SK-N-SH (cell line): ENCODE measurements around the gene RAP1B. TPM values are rescaled to one million over a fixed set of nuclear protein-coding genes. Genes with fewer than 3 reads are reported as not detected.

ENCODE experiments used
- CTCF ChIA-PET: fragments of 300-600, 350-600 bp; formaldehyde crosslinking; extraction: SDS; loops from one replicate; lab custom pipeline; 2021; lab: Yijun Ruan, JAX
- POLR2A ChIA-PET: fragments of 350-600 bp; sonication (Branson Sonifier 250); formaldehyde crosslinking; extraction: SDS; loops from one replicate; lab custom pipeline; 2020; ENCODE audit warnings: antibody characterized with exemption, inconsistent platforms; lab: Yijun Ruan, JAX
- DNase-seq: peaks from one replicate; pipeline ENCODE4 v3.0.0; 2012
- H2AFZ ChIP-seq: fragments of 200-600 bp; sonication (generic); 2 replicates; pipeline ENCODE4 v1.8.1; 2016; ENCODE audit warnings: antibody characterized with exemption, mild to moderate bottlenecking, low read depth
- H3F3A ChIP-seq: fragments of 200-600 bp; sonication (generic); replicated peaks from 2 replicates; pipeline ENCODE3; 2016; ENCODE audit warnings: antibody characterized with exemption, mild to moderate bottlenecking; ENCODE audit not compliant: insufficient read depth
- H3K27ac ChIP-seq, 2 experiments: fragments of 200-500 bp in 1 of 2; fragments of 200-600 bp in 1 of 2; sonication (Bioruptor generic) in 1 of 2; sonication (generic), shearing (Covaris generic) in 1 of 2; 2 replicates each; pipeline versions ENCODE4 v1.5.1 to v1.6.1; 2014 to 2016; ENCODE audit warnings: low read depth in 2 of 2, inconsistent platforms in 1 of 2, low read length in 1 of 2, mild to moderate bottlenecking in 1 of 2, mixed read lengths in 1 of 2
- H3K27me3 ChIP-seq: fragments of 200-600 bp; sonication (generic), shearing (Covaris generic); 2 replicates; pipeline ENCODE4 v1.6.1; 2016; ENCODE audit warnings: mixed run types; ENCODE audit not compliant: insufficient read depth
- H3K36me3 ChIP-seq, 2 experiments: fragments of 200-500 bp in 1 of 2; fragments of 200-600 bp in 1 of 2; sonication (Bioruptor generic) in 1 of 2; sonication (generic) in 1 of 2; replicated peaks in 1 of 2; 2 replicates each; pipeline versions ENCODE3 to v1.5.1; 2014 to 2016; ENCODE audit warnings: low read length in 1 of 2, mild to moderate bottlenecking in 1 of 2; ENCODE audit not compliant: insufficient read depth in 2 of 2, control insufficient read depth in 1 of 2
- H3K4me1 ChIP-seq, 2 experiments: fragments of 200-500 bp in 1 of 2; fragments of 200-600 bp in 1 of 2; sonication (Bioruptor generic) in 1 of 2; sonication (generic), shearing (Covaris generic) in 1 of 2; 2 replicates each; pipeline versions ENCODE4 v1.5.1 to v1.6.1; 2014 to 2016; ENCODE audit warnings: low read depth in 1 of 2, low read length in 1 of 2, mixed run types in 1 of 2; ENCODE audit not compliant: insufficient read depth in 2 of 2, control insufficient read depth in 1 of 2
- H3K4me2 ChIP-seq: fragments of 200-600 bp; sonication (generic), shearing (Covaris generic); 2 replicates; pipeline ENCODE4 v1.6.1; 2017; ENCODE audit warnings: mixed run types
- H3K4me3 ChIP-seq, 2 experiments: fragments of 200-500 bp in 1 of 2; fragments of 200-600 bp in 1 of 2; sonication (Bioruptor generic) in 1 of 2; sonication (generic), shearing (Covaris generic) in 1 of 2; 2 replicates each; pipeline versions ENCODE4 v1.5.1 to v1.8.1; 2014 to 2016; ENCODE audit warnings: low read depth in 2 of 2, inconsistent platforms in 1 of 2, low read length in 1 of 2, mild to moderate bottlenecking in 1 of 2, mixed read lengths in 1 of 2, moderate library complexity in 1 of 2
- H3K79me2 ChIP-seq: fragments of 200-600 bp; sonication (generic); 2 replicates; pipeline ENCODE4 v1.8.1; 2017; ENCODE audit warnings: mild to moderate bottlenecking; ENCODE audit not compliant: insufficient read depth
- H3K9ac ChIP-seq: fragments of 200-600 bp; sonication (generic); 2 replicates; pipeline ENCODE4 v1.6.1; 2017; ENCODE audit warnings: mixed run types
- H3K9me2 ChIP-seq: fragments of 200-600 bp; sonication (generic); 2 replicates; pipeline ENCODE4 v1.6.1; 2017; ENCODE audit warnings: mixed run types
- H3K9me3 ChIP-seq: fragments of 200-600 bp; sonication (generic); 2 replicates; pipeline ENCODE4 v1.6.1; 2017; ENCODE audit warnings: mixed run types, mild to moderate bottlenecking, moderate library complexity
- H4K20me1 ChIP-seq: fragments of 200-600 bp; sonication (generic); 2 replicates; pipeline ENCODE4 v1.6.1; 2017; ENCODE audit warnings: mild to moderate bottlenecking, mixed run types; ENCODE audit not compliant: insufficient read depth
- EP300 ChIP-seq, 2 experiments: IDR thresholded peaks; 2 replicates each; pipeline versions ENCODE4 v1.4.0 to v1.6.1; 2012; ENCODE audit warnings: borderline replicate concordance in 1 of 2, low read depth in 1 of 2, low read length in 1 of 2
- FOSL2 ChIP-seq: IDR thresholded peaks from 2 replicates; pipeline ENCODE4 v1.4.0; 2012; ENCODE audit warnings: low read depth, mild to moderate bottlenecking, moderate library complexity, borderline replicate concordance
- GABPA ChIP-seq: IDR thresholded peaks from 2 replicates; pipeline ENCODE4 v1.4.0; 2012; ENCODE audit warnings: low read depth, mild to moderate bottlenecking
- GATA2 ChIP-seq: sonication (generic); formaldehyde crosslinking; IDR thresholded peaks from 2 replicates; pipeline ENCODE4 v1.5.0; 2020; ENCODE audit warnings: mild to moderate bottlenecking, missing genetic modification reagents
- MAX ChIP-seq: IDR thresholded peaks from 2 replicates; pipeline ENCODE4 v1.4.0; 2012; ENCODE audit warnings: low read depth
- MEF2A ChIP-seq: IDR thresholded peaks from 2 replicates; pipeline ENCODE4 v1.4.0; 2012; ENCODE audit warnings: low read depth, borderline replicate concordance
- MXI1 ChIP-seq: IDR thresholded peaks from 2 replicates; pipeline ENCODE4 v1.6.1; 2012; ENCODE audit warnings: mild to moderate bottlenecking, low read depth, low read length, improper control_type of control experiment
- PBX3 ChIP-seq: IDR thresholded peaks from 2 replicates; pipeline ENCODE4; 2012
- POLR2AphosphoS5 ChIP-seq: IDR thresholded peaks from 2 replicates; pipeline ENCODE4 v1.6.1; 2012; ENCODE audit warnings: low read depth, low read length
- RFX5 ChIP-seq: IDR thresholded peaks from 2 replicates; pipeline ENCODE4 v1.6.1; 2012; ENCODE audit warnings: mild to moderate bottlenecking, improper control_type of control experiment, low read length
- TAF1 ChIP-seq: IDR thresholded peaks from 2 replicates; pipeline ENCODE4 v1.6.1; 2012; ENCODE audit warnings: low read depth, mild to moderate bottlenecking, low read length, moderate library complexity, borderline replicate concordance
- TCF12 ChIP-seq: IDR thresholded peaks from 2 replicates; pipeline ENCODE4 v1.4.0; 2012
- WGBS: methylation state at CpG from one replicate; pipeline ENCODE4 v1.1.6; 2017; ENCODE audit warnings: low lambda C conversion rate; 5-methylcytosine and 5-hydroxymethylcytosine counted together
- polyA plus RNA-seq, 3 experiments: library from polyadenylated mRNA; depleted of rRNA; stranded (reverse); fragments of >200 nt; gene quantifications; 2 replicates each; pipeline ENCODE4 v1.2.3, GENCODE V29; 2012
- TF ChIP-seq, protein P1 (sequence below): IDR thresholded peaks from 2 replicates; pipeline ENCODE4 v1.4.0; 2012; ENCODE audit warnings: low read depth, borderline replicate concordance

RAP1B gene
- polyA plus RNA-seq, 1 of the 3 experiments (the other 2 are of a cell fraction) = 128 TPM

- no peak for TF ChIP-seq EP300 (IDR thresholded peaks at IDR 0.05; ENCODE audit: borderline replicate concordance in 1 of 2, low read depth in 1 of 2, low read length in 1 of 2)
- TF ChIP-seq, protein P1, sequence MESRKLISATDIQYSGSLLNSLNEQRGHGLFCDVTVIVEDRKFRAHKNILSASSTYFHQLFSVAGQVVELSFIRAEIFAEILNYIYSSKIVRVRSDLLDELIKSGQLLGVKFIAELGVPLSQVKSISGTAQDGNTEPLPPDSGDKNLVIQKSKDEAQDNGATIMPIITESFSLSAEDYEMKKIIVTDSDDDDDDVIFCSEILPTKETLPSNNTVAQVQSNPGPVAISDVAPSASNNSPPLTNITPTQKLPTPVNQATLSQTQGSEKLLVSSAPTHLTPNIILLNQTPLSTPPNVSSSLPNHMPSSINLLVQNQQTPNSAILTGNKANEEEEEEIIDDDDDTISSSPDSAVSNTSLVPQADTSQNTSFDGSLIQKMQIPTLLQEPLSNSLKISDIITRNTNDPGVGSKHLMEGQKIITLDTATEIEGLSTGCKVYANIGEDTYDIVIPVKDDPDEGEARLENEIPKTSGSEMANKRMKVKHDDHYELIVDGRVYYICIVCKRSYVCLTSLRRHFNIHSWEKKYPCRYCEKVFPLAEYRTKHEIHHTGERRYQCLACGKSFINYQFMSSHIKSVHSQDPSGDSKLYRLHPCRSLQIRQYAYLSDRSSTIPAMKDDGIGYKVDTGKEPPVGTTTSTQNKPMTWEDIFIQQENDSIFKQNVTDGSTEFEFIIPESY = no peak
Measured at GRCh38 chr12:68589194-68589593, 21.5 kb upstream of the RAP1B start (continued).

- no peaks in the 10 kb centered on the region for H3K9me3 ChIP-seq
- DNase-seq = no peak
- H3K9me2 ChIP-seq = no peaks in the 10 kb centered on the region
- H3K79me2 ChIP-seq = no peaks in the 10 kb centered on the region
- no peaks in the 10 kb centered on the region for H3K27me3 ChIP-seq
- H3K4me1 ChIP-seq = no peaks in the 10 kb centered on the region
- 64% methylated on average over 6 of the region's 6 CpGs for WGBS
- POLR2A ChIA-PET = no interaction called here
- H3K9ac ChIP-seq = no peak overlapping the region
- H3K27ac ChIP-seq = no peak overlapping the region
- no peaks in the 10 kb centered on the region for H4K20me1 ChIP-seq
- no peak for TF ChIP-seq TAF1
- no peak for TF ChIP-seq TCF12
- TF ChIP-seq, protein P1 = no peak
- TF ChIP-seq POLR2AphosphoS5 = no peak
- TF ChIP-seq MXI1 = no peak
- no peak for TF ChIP-seq MAX
- TF ChIP-seq GABPA = no peak
- TF ChIP-seq GATA2 (CRISPR knock-in tag) = no peak
- TF ChIP-seq PBX3 = no peak
- no peak for TF ChIP-seq RFX5
- TF ChIP-seq MEF2A = no peak
- TF ChIP-seq FOSL2 = no peak
- no peaks in the 10 kb centered on the region for H3K36me3 ChIP-seq
- H3F3A ChIP-seq = peaks cover 3% of the 10 kb centered on the region
- no peak overlapping the region for H3K4me2 ChIP-seq
- CTCF ChIA-PET = no interaction called here
- H2AFZ ChIP-seq = no peak overlapping the region
- H3K4me3 ChIP-seq = no peak overlapping the region
Measured at GRCh38 chr12:68591734-68592418, 18.8 kb upstream of the RAP1B start.
